Activated CD8-positive, alpha-beta T cell treated with anti-CD3 and anti-CD28 coated beads for 36 hours (primary cell): ENCODE data around the gene PTPRG. TPM values are rescaled to one million over a fixed set of nuclear protein-coding genes. Genes with fewer than 3 reads are reported as not detected.

Experiments used
- ATAC-seq: fragments of 200-7000 bp; cut with Tn5 transposase; one replicate; pipeline ENCODE4 v1.10.0; 2021; ENCODE audit warnings: mild to moderate bottlenecking, moderate library complexity
- CTCF ChIA-PET: fragments of 350-600 bp; sonication (Branson Sonifier 250); formaldehyde crosslinking; loops from one replicate; lab custom pipeline; 2021; ENCODE audit warnings: antibody characterized with exemption; lab: Charles Lee
- POLR2A ChIA-PET: fragments of 350-600 bp; sonication (Branson Sonifier 250); formaldehyde crosslinking; loops from one replicate; lab custom pipeline; 2021; ENCODE audit warnings: antibody characterized with exemption; lab: Charles Lee
- DNase-seq: peaks from one replicate; pipeline ENCODE4 v3.0.0-alpha.2; 2020
- H3K27ac Mint-ChIP-seq: one replicate; pipeline ENCODE4 v1.8.0; 2021; ENCODE audit warnings: mild to moderate bottlenecking, mixed read lengths
- H3K27me3 Mint-ChIP-seq: one replicate; pipeline ENCODE4 v1.8.0; 2021; ENCODE audit warnings: mixed read lengths
- H3K36me3 Mint-ChIP-seq: one replicate; pipeline ENCODE4 v1.8.0; 2021; ENCODE audit warnings: low read depth, mixed read lengths
- H3K4me1 Mint-ChIP-seq: one replicate; pipeline ENCODE4 v1.8.0; 2021; ENCODE audit warnings: low read depth, mixed read lengths
- H3K4me3 Mint-ChIP-seq: one replicate; pipeline ENCODE4 v1.8.0; 2021; ENCODE audit warnings: mild to moderate bottlenecking, moderate library complexity, mixed read lengths
- H3K9me3 Mint-ChIP-seq: one replicate; pipeline ENCODE4 v1.8.0; 2021; ENCODE audit warnings: mixed read lengths
- CTCF ChIP-seq: fragments of 200-600 bp; IDR thresholded peaks from one replicate; pipeline ENCODE4 v1.8.0; 2022; ENCODE audit warnings: antibody characterized with exemption, mild to moderate bottlenecking
- intact Hi-C: fragments of 100-400 bp; cut with micrococcal nuclease; formaldehyde crosslinking; loops from one replicate; pipeline ENCODE4 v1.10.0; 2022
- total RNA-seq, 2 experiments: library from RNA; stranded (reverse); gene quantifications; one replicate each; pipeline ENCODE4 v1.2.3, GENCODE V29; 2021

PTPRG gene
- total RNA-seq, 2 experiments from 2014 or later, result not detected

GRCh38 chr3:62027241-62027640 lies 465.9 kb downstream of the PTPRG start:
- H3K27me3 Mint-ChIP-seq, result peaks cover 2% of the 10 kb centered on the region
- intact Hi-C loops, result no loop called here
- no peaks in the 10 kb centered on the region for H3K9me3 Mint-ChIP-seq
- no peaks in the 10 kb centered on the region for H3K4me1 Mint-ChIP-seq
- TF ChIP-seq CTCF, result no peak
- H3K27ac Mint-ChIP-seq, result no peak overlapping the region
- no peak overlapping the region for H3K4me3 Mint-ChIP-seq
- no peaks in the 10 kb centered on the region for H3K36me3 Mint-ChIP-seq
- ATAC-seq, result no peak
- CTCF ChIA-PET, result no interaction called here
- POLR2A ChIA-PET, result no interaction called here
- no peak for DNase-seq

GRCh38 chr3:62027796-62028195 lies 466.4 kb downstream of the PTPRG start:
- Mint-ChIP-seq H3K4me1 (no peaks in the 10 kb centered on the region), H3K9me3 (no peaks in the 10 kb centered on the region), H3K27ac (no peak overlapping the region), H3K36me3 (no peaks in the 10 kb centered on the region), H3K4me3 (no peak overlapping the region), H3K27me3 (peaks cover 2% of the 10 kb centered on the region)
- ChIA-PET CTCF (no interaction called here), POLR2A (no interaction called here)
- no peak for TF ChIP-seq CTCF
- DNase-seq, result no peak
- no peak for ATAC-seq
- intact Hi-C loops, result no loop called here

GRCh38 chr3:62028236-62028635 lies 466.9 kb downstream of the PTPRG start:
- ATAC-seq (no peak), DNase-seq (no peak)
- Mint-ChIP-seq H3K27ac (no peak overlapping the region), H3K4me3 (no peak overlapping the region), H3K9me3 (no peaks in the 10 kb centered on the region), H3K4me1 (no peaks in the 10 kb centered on the region), H3K27me3 (peaks cover 2% of the 10 kb centered on the region), H3K36me3 (no peaks in the 10 kb centered on the region)
- POLR2A ChIA-PET, result no interaction called here
- CTCF ChIA-PET, result no interaction called here
- intact Hi-C loops, result no loop called here
- no peak for TF ChIP-seq CTCF

GRCh38 chr3:62032738-62033137 lies 471.4 kb downstream of the PTPRG start:
- no peak overlapping the region for H3K27ac Mint-ChIP-seq
- DNase-seq (no peak), ATAC-seq (no peak)
- CTCF ChIA-PET, result no interaction called here
- H3K4me1 Mint-ChIP-seq, result no peaks in the 10 kb centered on the region
- POLR2A ChIA-PET, result no interaction called here
- no peaks in the 10 kb centered on the region for H3K36me3 Mint-ChIP-seq
- H3K27me3 Mint-ChIP-seq, result peaks cover 2% of the 10 kb centered on the region
- no peak for TF ChIP-seq CTCF
- intact Hi-C loops, result no loop called here
- no peaks in the 10 kb centered on the region for H3K9me3 Mint-ChIP-seq
- no peak overlapping the region for H3K4me3 Mint-ChIP-seq

- no peak for DNase-seq
- no peak overlapping the region for H3K27ac Mint-ChIP-seq
Observed at GRCh38 chr3:62035402-62036057, 474.2 kb downstream of the PTPRG start.

More at GRCh38 chr3:62035402-62036057, 474.2 kb downstream of the PTPRG start:
- no peaks in the 10 kb centered on the region for H3K36me3 Mint-ChIP-seq
- H3K9me3 Mint-ChIP-seq, result no peaks in the 10 kb centered on the region
- TF ChIP-seq CTCF, result no peak
- no peaks in the 10 kb centered on the region for H3K27me3 Mint-ChIP-seq
- intact Hi-C loops, result no loop called here
- H3K4me3 Mint-ChIP-seq, result no peak overlapping the region
- CTCF ChIA-PET, result no interaction called here
- no peak for ATAC-seq
- no peaks in the 10 kb centered on the region for H3K4me1 Mint-ChIP-seq
- POLR2A ChIA-PET, result no interaction called here
